PFSK-1 (cell line): ENCODE results near the gene P4HTM.

ENCODE experiments used
- POLR2AphosphoS5 ChIP-seq: IDR thresholded peaks from 2 replicates; pipeline ENCODE4 v1.6.1; 2012; ENCODE audit warnings: low read depth, mild to moderate bottlenecking, control low read depth, low read length, moderate library complexity
- TF ChIP-seq, protein P1 (sequence below), 2 experiments: IDR thresholded peaks; 2 replicates each; pipeline versions ENCODE4 v1.6.1 to v1.8.0; 2011 to 2012; ENCODE audit warnings: low read depth in 2 of 2, low read length in 2 of 2, control low read depth in 1 of 2, inconsistent platforms in 1 of 2, mild to moderate bottlenecking in 1 of 2, moderate library complexity in 1 of 2; ENCODE audit not compliant: insufficient read depth in 1 of 2

DNA sequence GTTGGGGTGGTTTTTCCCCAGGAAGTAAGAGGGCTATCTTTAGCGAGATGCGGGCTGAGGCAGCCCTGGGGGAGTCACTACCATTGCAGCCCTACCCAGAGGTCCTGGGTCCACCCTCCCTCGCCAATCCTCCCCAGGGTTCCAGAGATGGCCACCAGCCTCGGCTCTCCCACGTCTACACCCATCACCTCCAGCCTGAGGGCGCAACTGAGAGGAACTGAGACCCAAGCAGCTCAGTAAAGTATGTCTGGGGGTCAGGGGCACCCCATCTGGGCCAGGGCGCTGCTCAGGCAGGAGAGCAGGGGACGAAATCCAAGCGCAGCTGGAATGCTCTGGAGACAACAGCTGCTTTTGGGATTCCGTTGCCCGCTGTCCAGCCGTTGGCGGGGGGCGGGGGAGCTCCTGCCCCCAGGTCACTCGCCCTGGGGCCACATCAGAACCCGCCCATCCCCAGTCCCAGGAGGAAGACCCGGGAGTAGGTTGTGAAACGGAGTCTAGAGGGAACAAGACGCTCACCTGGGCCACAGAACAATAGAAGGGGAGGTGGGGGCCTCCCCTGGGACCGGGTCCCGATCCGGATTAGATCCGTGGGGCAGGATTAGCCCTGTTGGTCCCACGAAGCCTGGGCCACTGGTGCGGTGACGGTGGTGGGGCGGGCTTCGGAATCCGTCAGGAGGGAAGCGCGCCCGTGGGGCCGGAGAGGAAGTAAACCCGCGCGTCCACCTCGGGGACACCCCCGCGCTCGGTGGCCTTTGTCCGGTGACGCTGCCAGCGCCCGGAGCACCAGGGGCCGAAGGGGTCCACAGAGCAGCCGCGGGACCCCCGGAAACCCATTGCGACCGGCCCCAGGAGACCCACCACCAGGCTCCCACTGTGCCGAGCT lies 30.5 kb downstream of the P4HTM start:
- TF ChIP-seq, protein P1, sequence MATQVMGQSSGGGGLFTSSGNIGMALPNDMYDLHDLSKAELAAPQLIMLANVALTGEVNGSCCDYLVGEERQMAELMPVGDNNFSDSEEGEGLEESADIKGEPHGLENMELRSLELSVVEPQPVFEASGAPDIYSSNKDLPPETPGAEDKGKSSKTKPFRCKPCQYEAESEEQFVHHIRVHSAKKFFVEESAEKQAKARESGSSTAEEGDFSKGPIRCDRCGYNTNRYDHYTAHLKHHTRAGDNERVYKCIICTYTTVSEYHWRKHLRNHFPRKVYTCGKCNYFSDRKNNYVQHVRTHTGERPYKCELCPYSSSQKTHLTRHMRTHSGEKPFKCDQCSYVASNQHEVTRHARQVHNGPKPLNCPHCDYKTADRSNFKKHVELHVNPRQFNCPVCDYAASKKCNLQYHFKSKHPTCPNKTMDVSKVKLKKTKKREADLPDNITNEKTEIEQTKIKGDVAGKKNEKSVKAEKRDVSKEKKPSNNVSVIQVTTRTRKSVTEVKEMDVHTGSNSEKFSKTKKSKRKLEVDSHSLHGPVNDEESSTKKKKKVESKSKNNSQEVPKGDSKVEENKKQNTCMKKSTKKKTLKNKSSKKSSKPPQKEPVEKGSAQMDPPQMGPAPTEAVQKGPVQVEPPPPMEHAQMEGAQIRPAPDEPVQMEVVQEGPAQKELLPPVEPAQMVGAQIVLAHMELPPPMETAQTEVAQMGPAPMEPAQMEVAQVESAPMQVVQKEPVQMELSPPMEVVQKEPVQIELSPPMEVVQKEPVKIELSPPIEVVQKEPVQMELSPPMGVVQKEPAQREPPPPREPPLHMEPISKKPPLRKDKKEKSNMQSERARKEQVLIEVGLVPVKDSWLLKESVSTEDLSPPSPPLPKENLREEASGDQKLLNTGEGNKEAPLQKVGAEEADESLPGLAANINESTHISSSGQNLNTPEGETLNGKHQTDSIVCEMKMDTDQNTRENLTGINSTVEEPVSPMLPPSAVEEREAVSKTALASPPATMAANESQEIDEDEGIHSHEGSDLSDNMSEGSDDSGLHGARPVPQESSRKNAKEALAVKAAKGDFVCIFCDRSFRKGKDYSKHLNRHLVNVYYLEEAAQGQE (IDR thresholded peaks at IDR 0.05; ENCODE audit: insufficient read depth in 1 of 2, low read depth in 2 of 2, low read length in 2 of 2), result no peak
- no peak; the same call in 1 of the 2 replicates for TF ChIP-seq POLR2AphosphoS5
